ENCODE measurements around the gene AXIN1.
A peak's percentile ranks its signal among the peaks of the same experiment; 100 is the strongest.
"Not testable (repeated sequence)": the region's sequence is repeated elsewhere in the genome, so short reads cannot be mapped to it uniquely, and the experiment has no call there.

The AXIN1 gene, protein sequence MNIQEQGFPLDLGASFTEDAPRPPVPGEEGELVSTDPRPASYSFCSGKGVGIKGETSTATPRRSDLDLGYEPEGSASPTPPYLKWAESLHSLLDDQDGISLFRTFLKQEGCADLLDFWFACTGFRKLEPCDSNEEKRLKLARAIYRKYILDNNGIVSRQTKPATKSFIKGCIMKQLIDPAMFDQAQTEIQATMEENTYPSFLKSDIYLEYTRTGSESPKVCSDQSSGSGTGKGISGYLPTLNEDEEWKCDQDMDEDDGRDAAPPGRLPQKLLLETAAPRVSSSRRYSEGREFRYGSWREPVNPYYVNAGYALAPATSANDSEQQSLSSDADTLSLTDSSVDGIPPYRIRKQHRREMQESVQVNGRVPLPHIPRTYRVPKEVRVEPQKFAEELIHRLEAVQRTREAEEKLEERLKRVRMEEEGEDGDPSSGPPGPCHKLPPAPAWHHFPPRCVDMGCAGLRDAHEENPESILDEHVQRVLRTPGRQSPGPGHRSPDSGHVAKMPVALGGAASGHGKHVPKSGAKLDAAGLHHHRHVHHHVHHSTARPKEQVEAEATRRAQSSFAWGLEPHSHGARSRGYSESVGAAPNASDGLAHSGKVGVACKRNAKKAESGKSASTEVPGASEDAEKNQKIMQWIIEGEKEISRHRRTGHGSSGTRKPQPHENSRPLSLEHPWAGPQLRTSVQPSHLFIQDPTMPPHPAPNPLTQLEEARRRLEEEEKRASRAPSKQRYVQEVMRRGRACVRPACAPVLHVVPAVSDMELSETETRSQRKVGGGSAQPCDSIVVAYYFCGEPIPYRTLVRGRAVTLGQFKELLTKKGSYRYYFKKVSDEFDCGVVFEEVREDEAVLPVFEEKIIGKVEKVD
- total RNA-seq, result 129 to 143 reads per million in 2 donors

GRCh38 chr16:352547-353403 lies at the start of gene AXIN1:
TSS of gene AXIN1 (minus strand) at chr16:352723. CDS start at chr16:347025, 5,698 bp downstream.
- peak; percentile 100 for DNase-seq

- DNase-seq, result peak; percentile 98
These were observed 49.2 kb upstream of the AXIN1 start, which contains the start of gene DECR2 for GRCh38 chr16:401468-402348. TSS of gene DECR2 (plus strand) at chr16:401885. CDS start at chr16:401964, 79 bp downstream.

GRCh38 chr16:400061-400591 lies 47.6 kb upstream of the AXIN1 start:
- no peak for DNase-seq

- DNase-seq, result no peak
These were observed 47.0 kb upstream of the AXIN1 start for GRCh38 chr16:399340-400019.

DNA sequence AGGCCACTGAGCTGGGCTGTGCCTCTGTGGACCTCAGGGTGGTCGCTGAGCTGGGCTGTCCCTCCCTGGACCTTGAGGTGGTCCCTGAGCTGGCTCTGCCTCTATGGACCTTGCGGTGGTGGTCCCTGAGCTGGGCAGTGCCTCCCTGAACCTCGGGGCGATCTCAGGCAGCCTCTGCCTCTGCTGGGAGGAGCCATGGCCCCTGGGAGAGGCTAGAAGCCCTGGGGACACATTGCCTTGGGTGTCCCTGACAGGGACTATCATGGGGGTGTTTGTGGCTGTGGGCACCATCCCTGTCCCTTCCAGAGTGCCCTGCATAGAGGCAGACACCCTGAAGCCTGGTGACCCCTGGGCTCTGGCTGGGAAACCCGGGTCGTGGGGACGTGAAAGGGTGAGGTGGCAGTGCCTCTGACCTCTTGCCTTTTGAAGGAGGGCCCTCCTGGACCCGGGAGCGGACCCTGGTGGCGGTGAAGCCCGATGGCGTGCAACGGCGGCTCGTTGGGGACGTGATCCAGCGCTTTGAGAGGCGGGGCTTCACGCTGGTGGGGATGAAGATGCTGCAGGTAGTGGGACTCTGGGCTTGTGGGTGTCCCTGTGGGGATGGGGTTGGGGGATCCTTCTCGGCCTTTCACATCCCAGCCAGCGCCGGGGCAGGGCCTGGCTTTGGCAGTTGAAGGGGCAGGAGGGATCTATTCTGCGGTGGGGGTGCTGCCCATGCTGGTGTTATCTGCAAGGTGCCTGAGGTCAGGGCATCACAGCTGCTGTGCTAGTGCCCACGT lies 46.2 kb upstream of the AXIN1 start:
- DNase-seq, result no peak

DNA sequence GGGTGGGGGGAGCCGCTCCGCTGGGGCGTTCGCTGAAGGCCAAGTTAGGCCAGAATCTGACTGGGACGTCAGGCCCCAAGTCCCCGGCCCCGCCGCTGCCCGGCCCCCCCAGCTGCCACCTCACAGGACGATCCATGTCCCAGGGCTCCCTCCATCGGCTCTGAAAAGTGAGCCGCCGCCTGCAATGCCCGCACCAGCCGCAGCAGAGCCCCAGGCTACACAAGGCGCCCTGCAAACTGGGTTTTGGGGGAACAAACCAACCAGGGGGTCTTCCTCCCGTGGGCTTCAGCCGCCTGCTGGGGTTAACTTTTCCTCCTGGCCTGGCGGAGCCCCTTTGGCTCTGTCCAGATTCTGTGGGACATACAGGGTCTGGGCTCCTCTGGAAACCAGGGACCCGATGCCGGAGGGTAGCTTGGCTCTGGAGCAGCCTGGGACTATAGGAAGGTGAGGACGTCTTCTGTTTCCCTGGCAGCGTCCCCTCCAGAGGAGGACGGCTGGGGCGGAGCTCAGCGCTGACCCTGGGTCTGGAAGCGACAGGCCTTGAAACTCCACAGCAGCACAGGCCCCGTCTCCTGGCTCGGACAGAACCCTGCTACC lies 45.3 kb upstream of the AXIN1 start:
- no peak for DNase-seq

- DNase-seq, result no peak
These were observed 44.7 kb upstream of the AXIN1 start, which contains the start of gene NME4 for GRCh38 chr16:397135-397661. TSS of gene NME4 (plus strand) at chr16:397199. CDS start at chr16:397223, 24 bp downstream.

DNA sequence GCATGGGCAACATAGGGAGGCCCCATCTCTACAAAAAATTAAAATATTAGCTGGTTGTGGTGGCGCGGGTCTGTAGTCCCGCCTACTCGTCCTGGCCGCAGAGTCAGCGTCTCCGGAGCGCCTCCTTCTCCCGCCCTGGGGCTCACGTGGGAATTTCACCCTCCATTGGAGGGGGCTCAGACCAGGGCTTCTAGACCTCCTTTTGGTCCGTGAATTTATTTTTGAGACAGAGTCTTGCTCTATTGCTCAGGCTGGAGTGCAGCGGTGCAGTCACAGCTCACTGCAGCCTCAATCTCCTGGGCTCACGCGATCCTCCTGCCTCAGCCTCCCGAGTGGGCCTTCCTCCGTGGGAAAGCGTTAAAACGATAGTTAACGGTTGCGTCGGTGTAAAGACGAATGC lies 44.1 kb upstream of the AXIN1 start:
- DNase-seq, result no peak

DNA sequence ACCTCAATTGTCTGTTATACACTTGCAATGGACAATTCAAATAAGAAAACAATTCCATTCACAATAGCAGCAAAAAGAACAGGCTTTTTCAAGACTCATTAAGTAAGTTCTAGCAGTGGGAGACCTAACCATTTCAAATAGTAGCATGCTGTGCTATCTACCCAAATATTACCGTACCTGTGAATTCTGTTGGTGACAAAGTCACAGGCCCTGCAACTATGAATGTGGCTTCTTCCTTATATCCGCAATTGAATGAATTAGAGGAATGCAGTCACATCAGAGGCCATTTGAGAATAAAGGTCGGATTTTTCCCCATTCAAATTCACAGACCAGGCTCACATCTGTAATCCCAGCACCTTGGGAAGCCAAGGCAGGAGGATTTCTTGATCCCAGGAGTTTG lies 43.7 kb upstream of the AXIN1 start:
- no peak for DNase-seq

DNA sequence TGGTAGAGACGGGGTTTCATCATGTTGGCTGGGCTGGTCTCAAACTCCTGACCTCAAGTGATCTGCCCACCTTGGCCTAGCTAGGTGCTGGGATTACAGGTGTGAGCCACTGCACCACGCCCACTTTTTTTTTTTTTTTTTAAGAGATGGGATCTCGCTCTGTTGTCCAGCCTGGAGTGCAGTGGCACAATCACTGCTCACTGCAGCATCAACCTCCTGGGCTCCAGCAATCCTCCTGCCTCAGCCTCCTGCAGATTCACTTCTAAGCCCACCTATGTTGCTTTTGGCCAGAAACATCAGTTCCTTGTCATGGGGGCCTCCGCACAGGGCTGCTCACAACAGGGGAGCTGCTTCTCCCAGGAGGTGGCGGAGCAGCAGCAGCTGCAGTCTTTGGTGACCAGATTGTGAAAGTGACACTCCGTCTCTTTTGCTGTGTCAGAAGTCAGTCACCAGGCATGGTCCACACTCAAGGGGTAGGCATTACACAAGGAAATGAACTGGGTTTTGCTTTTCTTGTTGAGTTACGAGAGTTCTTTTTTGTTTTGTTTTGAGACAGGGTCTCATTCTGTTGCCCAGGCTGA lies 40.0 kb upstream of the AXIN1 start:
- DNase-seq, result no peak

GRCh38 chr16:391885-392335 lies 39.4 kb upstream of the AXIN1 start:
- DNase-seq, result peak; percentile 52

DNA sequence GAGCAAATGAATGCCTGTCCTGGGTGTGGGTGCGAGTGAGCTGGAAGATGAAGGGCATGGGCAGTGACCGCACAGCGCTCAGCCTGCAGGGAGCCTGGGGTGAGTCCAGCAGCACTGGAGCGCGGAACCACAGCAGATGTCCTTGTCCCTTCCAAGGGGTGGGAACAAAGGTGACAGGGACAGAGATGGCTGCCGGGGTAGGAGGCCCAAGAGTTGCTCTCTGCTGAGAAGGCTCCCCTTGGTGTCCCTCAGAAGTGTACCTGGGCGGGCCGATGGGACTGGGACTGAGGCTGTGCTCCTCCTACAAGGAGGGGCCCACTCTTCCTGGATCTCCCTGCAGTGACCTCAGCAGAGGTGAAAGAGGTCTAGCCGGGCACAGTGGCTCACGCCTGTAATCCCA lies 36.8 kb upstream of the AXIN1 start:
- DNase-seq, result no peak

GRCh38 chr16:387761-388666 lies 35.5 kb upstream of the AXIN1 start:
- not testable (repeated sequence) for DNase-seq

GRCh38 chr16:386641-387156 lies 34.2 kb upstream of the AXIN1 start:
- DNase-seq, result no peak

DNA sequence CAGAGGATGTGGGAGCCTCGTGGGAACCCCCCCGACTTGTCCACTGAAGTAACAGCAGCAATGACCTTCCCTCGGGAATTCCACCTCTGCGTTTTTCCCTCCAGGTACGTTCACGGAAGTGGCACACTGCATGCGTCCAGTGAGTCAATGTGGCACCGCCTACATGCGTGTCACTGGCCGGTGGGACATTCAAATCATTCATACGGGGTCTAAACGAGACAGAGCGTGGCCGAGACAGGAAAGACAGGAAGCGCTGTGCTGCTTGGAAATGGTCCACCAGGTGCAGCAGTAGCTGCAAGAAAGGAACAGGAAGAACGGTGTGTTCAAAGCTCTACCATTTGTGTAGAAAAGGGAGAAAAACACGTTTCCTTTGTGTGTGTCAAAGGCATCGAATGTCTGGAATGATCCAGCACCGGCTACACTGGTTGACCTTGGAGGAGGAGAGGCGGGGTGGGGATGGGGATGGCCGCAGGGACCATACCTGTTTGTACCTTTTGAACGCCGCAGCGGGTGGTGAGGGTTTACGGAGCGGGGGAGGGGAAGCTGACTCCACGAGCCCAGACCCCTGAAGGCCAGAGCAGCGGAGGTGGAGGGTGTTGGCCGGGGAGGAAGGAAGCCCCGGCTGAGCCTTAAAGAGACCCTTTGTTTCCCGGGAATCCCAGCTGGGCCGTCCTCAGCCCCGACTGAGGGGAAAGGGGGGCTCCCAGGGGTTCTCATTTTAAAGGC lies 31.0 kb upstream of the AXIN1 start:
- no peak for DNase-seq

Data from activated gamma-delta T cell (primary cell).